RPMI8226 (cell line): ENCODE data around the gene KCNQ2.

ENCODE experiments used
- DNase-seq: peaks from one replicate; pipeline ENCODE4 v3.0.0-alpha.2; 2015

KCNQ2 gene

GRCh38 chr20:63399596-63400375, 72.7 kb downstream of the KCNQ2 start:
- DNase-seq, result no peak

GRCh38 chr20:63398744-63399514, 73.5 kb downstream of the KCNQ2 start:
- no peak for DNase-seq

- no peak for DNase-seq
These were observed 74.5 kb downstream of the KCNQ2 start for GRCh38 chr20:63397946-63398450.

GRCh38 chr20:63397155-63397843, 75.2 kb downstream of the KCNQ2 start:
- DNase-seq, result no peak

GRCh38 chr20:63396300-63396699, 76.2 kb downstream of the KCNQ2 start:
- DNase-seq, result no peak

- DNase-seq, result peak; percentile 45
These were observed 76.7 kb downstream of the KCNQ2 start for GRCh38 chr20:63395723-63396122.

- no peak for DNase-seq
These were observed 77.5 kb downstream of the KCNQ2 start for GRCh38 chr20:63394920-63395455.

GRCh38 chr20:63394069-63394919, 78.2 kb downstream of the KCNQ2 start:
- DNase-seq, result peak; percentile 40

- no peak for DNase-seq
These were observed 78.9 kb downstream of the KCNQ2 start for GRCh38 chr20:63393566-63393965.

GRCh38 chr20:63392465-63393365, 79.7 kb downstream of the KCNQ2 start:
- no peak for DNase-seq

- no peak for DNase-seq
These were observed 84.5 kb downstream of the KCNQ2 start for GRCh38 chr20:63387917-63388316.

- no peak for DNase-seq
These were observed 85.1 kb downstream of the KCNQ2 start for GRCh38 chr20:63387393-63387792.

GRCh38 chr20:63386491-63386890, 86.0 kb downstream of the KCNQ2 start:
- no peak for DNase-seq

GRCh38 chr20:63385819-63386218, 86.6 kb downstream of the KCNQ2 start:
- DNase-seq, result no peak

GRCh38 chr20:63384336-63384735, 88.1 kb downstream of the KCNQ2 start:
- DNase-seq, result no peak

GRCh38 chr20:63383556-63383955, 88.9 kb downstream of the KCNQ2 start:
- DNase-seq, result no peak

GRCh38 chr20:63382551-63383300, 89.7 kb downstream of the KCNQ2 start:
- peak; percentile 46 for DNase-seq

GRCh38 chr20:63381781-63382431, 90.5 kb downstream of the KCNQ2 start:
- no peak for DNase-seq

GRCh38 chr20:63380346-63380870, 92.0 kb downstream of the KCNQ2 start:
- no peak for DNase-seq
